Neuronal stem cell (in vitro differentiated cells): Measurements from ENCODE around the gene TAF1B.

Experiments used
- DNase-seq: peaks from one replicate; pipeline ENCODE4 v3.0.0-alpha.2; 2013; ENCODE audit warnings: low spot score
- H2AFZ ChIP-seq: one replicate; pipeline ENCODE4 v1.6.1; 2013; ENCODE audit warnings: mild to moderate bottlenecking, low read length, inconsistent platforms
- H2AK5ac ChIP-seq: 2 replicates; pipeline ENCODE4 v1.6.1; 2013; ENCODE audit warnings: low read depth, mild to moderate bottlenecking, inconsistent platforms, low read length, moderate library complexity, mixed read lengths
- H2BK120ac ChIP-seq: 2 replicates; pipeline ENCODE4 v1.6.1; 2013; ENCODE audit warnings: low read depth, mild to moderate bottlenecking, inconsistent platforms, low read length, moderate library complexity, mixed read lengths
- H2BK12ac ChIP-seq: one replicate; pipeline ENCODE4 v1.6.1; 2013; ENCODE audit warnings: low read length, inconsistent platforms
- H2BK15ac ChIP-seq: 2 replicates; pipeline ENCODE4 v1.6.1; 2013; ENCODE audit warnings: mild to moderate bottlenecking, low read length, inconsistent platforms, mixed read lengths
- H2BK5ac ChIP-seq: one replicate; pipeline ENCODE4 v1.6.1; 2013; ENCODE audit warnings: inconsistent platforms, mild to moderate bottlenecking, low read length, moderate library complexity
- H3K14ac ChIP-seq: one replicate; pipeline ENCODE4 v1.6.1; 2013; ENCODE audit warnings: low read length, inconsistent platforms
- H3K18ac ChIP-seq: 2 replicates; pipeline ENCODE4 v1.6.1; 2013; ENCODE audit warnings: low read length, inconsistent platforms
- H3K23ac ChIP-seq: 2 replicates; pipeline ENCODE4 v1.6.1; 2013; ENCODE audit warnings: low read depth, mild to moderate bottlenecking, mixed read lengths, low read length, inconsistent platforms; ENCODE audit not compliant: poor library complexity
- H3K27ac ChIP-seq: replicated peaks from 3 replicates; pipeline ENCODE4 v1.5.1; 2013; ENCODE audit warnings: low read length, inconsistent platforms
- H3K27me3 ChIP-seq, 3 experiments: 2 replicates each; pipeline ENCODE4 v1.6.1; 2013; ENCODE audit warnings: low read length in 3 of 3, mild to moderate bottlenecking in 2 of 3, inconsistent platforms in 1 of 3, low read depth in 1 of 3, mixed read lengths in 1 of 3, moderate library complexity in 1 of 3; ENCODE audit not compliant: control insufficient read depth in 3 of 3, insufficient read depth in 3 of 3
- H3K36me3 ChIP-seq, 2 donors: replicated peaks in 1 of 2; 2 replicates each; pipeline ENCODE4 v1.6.1; 2013; ENCODE audit warnings: low read length in 2 of 2; ENCODE audit not compliant: control insufficient read depth in 2 of 2, insufficient read depth in 2 of 2
- H3K4ac ChIP-seq: 2 replicates; pipeline ENCODE4 v1.6.1; 2013; ENCODE audit warnings: inconsistent platforms, mild to moderate bottlenecking, low read length, moderate library complexity
- H3K4me1 ChIP-seq, 2 donors: 1 replicate in 1 of 2; 2 replicates in 1 of 2; pipeline ENCODE4 v1.6.1; 2013; ENCODE audit warnings: low read length in 2 of 2, low read depth in 1 of 2; ENCODE audit not compliant: control insufficient read depth in 2 of 2, insufficient read depth in 1 of 2
- H3K4me2 ChIP-seq: one replicate; pipeline ENCODE4 v1.6.1; 2013; ENCODE audit warnings: mild to moderate bottlenecking, low read length, inconsistent platforms; ENCODE audit not compliant: insufficient read depth, poor library complexity, severe bottlenecking
- H3K4me3 ChIP-seq, 2 donors: 2 replicates each; pipeline ENCODE4 v1.5.1; 2013; ENCODE audit warnings: low read length in 2 of 2, mild to moderate bottlenecking in 2 of 2, inconsistent platforms in 1 of 2, moderate library complexity in 1 of 2
- H3K79me1 ChIP-seq: one replicate; pipeline ENCODE4 v1.6.1; 2013; ENCODE audit warnings: low read depth, mild to moderate bottlenecking, inconsistent platforms, low read length, moderate library complexity
- H3K9ac ChIP-seq: one replicate; pipeline ENCODE4 v1.6.1; 2013; ENCODE audit warnings: mild to moderate bottlenecking, low read depth, low read length, inconsistent platforms; ENCODE audit not compliant: poor library complexity
- H3K9me3 ChIP-seq, 2 donors: replicated peaks in 1 of 2; 2 replicates each; pipeline versions ENCODE3 to v1.6.1; 2013; ENCODE audit warnings: low read length in 2 of 2, mild to moderate bottlenecking in 2 of 2, inconsistent platforms in 1 of 2, low read depth in 1 of 2, mixed read lengths in 1 of 2, moderate library complexity in 1 of 2; ENCODE audit not compliant: control insufficient read depth in 2 of 2, insufficient read depth in 1 of 2
- H4K8ac ChIP-seq: one replicate; pipeline ENCODE4 v1.6.1; 2013; ENCODE audit warnings: low read depth, mild to moderate bottlenecking, inconsistent platforms, low read length, moderate library complexity
- H4K91ac ChIP-seq: one replicate; pipeline ENCODE4 v1.6.1; 2013; ENCODE audit warnings: low read length, low read depth, mild to moderate bottlenecking, inconsistent platforms; ENCODE audit not compliant: poor library complexity
- WGBS, 2 donors: extraction: QIAGEN DNeasy Blood & Tissue Kit; methylation state at CpG; one replicate each; pipeline ENCODE4 v1.1.7; 2013; ENCODE audit warnings: missing lambda C conversion rate in 2 of 2, mixed read lengths in 1 of 2; ENCODE audit not compliant: insufficient read length in 2 of 2, insufficient replicate concordance in 1 of 2; ENCODE audit errors: extremely low coverage in 2 of 2; 5-methylcytosine and 5-hydroxymethylcytosine counted together

The TAF1B gene

DNA sequence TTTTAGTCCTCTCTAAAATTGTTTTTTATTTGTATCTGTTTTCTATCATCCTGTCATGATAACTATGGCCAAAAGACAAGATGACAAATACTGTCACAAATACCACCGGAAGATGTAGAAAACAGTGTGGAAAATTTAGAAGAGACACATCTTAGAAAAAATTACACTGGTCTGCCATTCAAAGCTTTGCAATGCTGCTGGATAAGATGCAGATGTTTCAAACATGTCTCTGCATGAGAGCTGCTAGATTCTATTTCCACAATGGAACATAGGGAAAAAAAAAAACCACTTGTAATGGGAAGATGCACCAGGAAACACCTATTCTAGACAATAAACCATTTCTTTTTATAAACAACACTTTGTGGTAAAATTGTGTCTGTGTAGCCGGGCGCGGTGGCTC lies 5.8 kb upstream of the TAF1B start:
- Histone ChIP-seq H3K79me1 (peaks cover 1% of the 10 kb centered on the region), H3K18ac (no peak overlapping the region), H3K14ac (no peak overlapping the region), H3K27ac (no peak overlapping the region), H2AFZ (no peak overlapping the region), H3K4me1 (no peaks in the 10 kb centered on the region), H2AK5ac (no peak overlapping the region), H3K4me3 (no peak overlapping the region), H2BK15ac (no peak overlapping the region), H3K36me3 (no peaks in the 10 kb centered on the region), H4K8ac (no peak overlapping the region), H3K9me3 (no peaks in the 10 kb centered on the region), H3K27me3 (peaks cover 0 to 10% (median 0%) of the 10 kb centered on the region in 3 experiments), H3K4me2 (no peak overlapping the region), H3K4ac (no peak overlapping the region), H2BK120ac (no peak overlapping the region), H3K9ac (no peak overlapping the region), H2BK12ac (no peak overlapping the region), H3K23ac (no peak overlapping the region), H4K91ac (no peak overlapping the region), H2BK5ac (no peak overlapping the region)
- DNase-seq: no peak
- WGBS, 2 donors: no CpG with 5 or more reads among the region's 4 CpGs

- Histone ChIP-seq H2BK12ac (no peak overlapping the region), H3K14ac (no peak overlapping the region), H3K18ac (no peak overlapping the region), H3K4ac (no peak overlapping the region), H2AK5ac (no peak overlapping the region), H2AFZ (no peak overlapping the region), H3K9me3 (no peaks in the 10 kb centered on the region), H3K4me1 (no peaks in the 10 kb centered on the region), H2BK5ac (no peak overlapping the region), H3K23ac (no peak overlapping the region), H3K4me3 (no peak overlapping the region), H3K4me2 (no peak overlapping the region), H4K91ac (no peak overlapping the region), H2BK15ac (no peak overlapping the region), H3K36me3 (no peaks in the 10 kb centered on the region), H3K27ac (no peak overlapping the region), H2BK120ac (no peak overlapping the region), H3K27me3 (peaks cover 0 to 8% (median 0%) of the 10 kb centered on the region in 3 experiments), H3K9ac (no peak overlapping the region), H4K8ac (no peak overlapping the region), H3K79me1 (peaks cover 1% of the 10 kb centered on the region)
- DNase-seq: no peak
Observed at GRCh38 chr2:9838391-9838790, 4.9 kb upstream of the TAF1B start.

DNA sequence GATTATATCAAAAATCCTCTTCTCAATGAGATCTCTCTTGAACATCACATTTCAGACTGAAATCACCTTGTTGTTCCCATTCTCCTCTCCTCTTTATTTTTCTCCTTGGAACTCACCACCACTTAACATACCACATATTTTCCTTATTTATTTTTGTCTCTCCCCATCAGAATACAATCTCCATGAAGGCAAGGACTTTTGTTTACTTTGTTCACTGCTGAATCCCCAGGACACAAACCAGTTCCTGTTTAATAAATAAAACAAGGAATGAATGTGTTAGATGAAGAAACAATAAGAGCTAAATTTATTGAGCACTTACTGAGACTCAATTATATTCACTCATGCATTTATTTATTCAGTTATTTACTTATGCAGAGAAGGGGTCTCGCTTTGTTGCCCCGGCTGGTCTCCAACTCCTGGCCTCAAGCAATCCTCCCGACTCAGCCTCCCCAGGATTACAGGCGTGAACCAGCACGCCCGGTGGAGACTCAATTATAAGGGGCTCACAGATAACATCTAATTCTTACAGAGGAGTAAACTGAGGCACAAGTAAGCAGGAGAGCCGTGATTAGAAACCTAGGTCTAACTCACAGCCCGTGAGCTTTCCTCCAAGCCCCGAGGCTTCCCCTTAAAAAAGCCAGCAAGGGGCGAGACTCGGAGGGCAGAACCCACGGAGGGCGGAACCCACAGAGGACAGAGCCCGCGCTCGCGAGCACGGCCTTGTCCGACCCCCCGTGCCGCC lies 616 bp upstream of the TAF1B start:
- H3K36me3 ChIP-seq: peaks cover 7 to 29% of the 10 kb centered on the region in 2 donors
- peak overlapping the region; percentile 93 for H3K27ac ChIP-seq
- H2BK5ac ChIP-seq: no peak overlapping the region
- H2AFZ ChIP-seq: peak overlapping the region; percentile 95
- peak overlapping the region; percentile 44 for H2BK120ac ChIP-seq
- H3K4me1 ChIP-seq: peaks cover 0 to 1% of the 10 kb centered on the region in 2 donors
- H3K27me3 ChIP-seq: peaks cover 0 to 8% (median 0%) of the 10 kb centered on the region in 3 experiments
- H2BK15ac ChIP-seq: no peak overlapping the region
- H3K14ac ChIP-seq: no peak overlapping the region
- no CpG with 5 or more reads among the region's 21 CpGs for WGBS, 2 donors
- peak overlapping the region; percentile 83 for H3K9ac ChIP-seq
- no peaks in the 10 kb centered on the region for H3K9me3 ChIP-seq
- peak overlapping the region; percentile 88 for H3K23ac ChIP-seq
- no peak overlapping the region for H2AK5ac ChIP-seq
- H4K8ac ChIP-seq: no peak overlapping the region
- no peak for DNase-seq
- no peak overlapping the region for H3K4ac ChIP-seq
- H3K4me2 ChIP-seq: peak overlapping the region; percentile 89
- peak overlapping the region; percentile 59 to 90 for H3K4me3 ChIP-seq
- peak overlapping the region; percentile 95 for H3K18ac ChIP-seq
- H3K79me1 ChIP-seq: peaks cover 1% of the 10 kb centered on the region
- H2BK12ac ChIP-seq: no peak overlapping the region
- H4K91ac ChIP-seq: no peak overlapping the region

GRCh38 chr2:9844036-9844483 lies 786 bp downstream of the TAF1B start:
- peaks cover 1% of the 10 kb centered on the region for H3K79me1 ChIP-seq
- H2BK12ac ChIP-seq: no peak overlapping the region
- no peak overlapping the region for H2BK15ac ChIP-seq
- no peak overlapping the region for H3K18ac ChIP-seq
- no peak overlapping the region for H3K4ac ChIP-seq
- H3K4me3 ChIP-seq: peak overlapping the region; percentile 59 to 90
- no peak overlapping the region for H3K9ac ChIP-seq
- H3K4me1 ChIP-seq: peaks cover 0 to 1% of the 10 kb centered on the region in 2 donors
- H2AFZ ChIP-seq: peak overlapping the region; percentile 95
- H4K91ac ChIP-seq: no peak overlapping the region
- no peak overlapping the region for H4K8ac ChIP-seq
- H3K27me3 ChIP-seq: no peaks in the 10 kb centered on the region
- peaks cover 7 to 42% of the 10 kb centered on the region in 2 donors for H3K36me3 ChIP-seq
- no peaks in the 10 kb centered on the region for H3K9me3 ChIP-seq
- H2BK120ac ChIP-seq: no peak overlapping the region
- peak overlapping the region; percentile 71 for H3K4me2 ChIP-seq
- H2BK5ac ChIP-seq: no peak overlapping the region
- WGBS, 2 donors: no CpG with 5 or more reads among the region's 15 CpGs
- no peak for DNase-seq
- H3K14ac ChIP-seq: no peak overlapping the region
- H3K27ac ChIP-seq: peak overlapping the region; percentile 98
- no peak overlapping the region for H3K23ac ChIP-seq
- H2AK5ac ChIP-seq: no peak overlapping the region
